OCI-LY7 (cell line): ENCODE results near the gene TAOK2. TPM values are rescaled to one million over a fixed set of nuclear protein-coding genes. Genes with fewer than 3 reads are reported as not detected.

Experiments
- BruUV-seq: library from RNA; stranded (reverse); fragments of 400-500 nt; replicated peaks from 2 replicates; lab custom pipeline; 2021; lab: Mats Ljungman, UMichigan
- CTCF ChIA-PET: fragments of 300-600 bp; sonication (Branson Sonifier 250); formaldehyde crosslinking; loops from one replicate; lab custom pipeline; 2022; ENCODE audit warnings: antibody characterized with exemption; ENCODE audit not compliant: unreplicated experiment; lab: Charles Lee
- POLR2A ChIA-PET: fragments of 300-600 bp; sonication (Branson Sonifier 250); formaldehyde crosslinking; loops from one replicate; lab custom pipeline; 2022; ENCODE audit warnings: antibody characterized with exemption; lab: Charles Lee
- DNase-seq: peaks from one replicate; pipeline ENCODE4 v3.0.0-alpha.2; 2015; ENCODE audit warnings: low spot score
- H2AFZ ChIP-seq: fragments of 200-600 bp; sonication (generic), shearing (Covaris generic); 2 replicates; pipeline ENCODE4 v1.6.1; 2014; ENCODE audit warnings: mild to moderate bottlenecking, antibody characterized with exemption, low read length, moderate library complexity
- H3K27ac ChIP-seq: fragments of 200-600 bp; sonication (generic); 2 replicates; pipeline ENCODE4 v1.5.1; 2014; ENCODE audit warnings: mixed run types, low read depth, mild to moderate bottlenecking, moderate library complexity, low read length, inconsistent platforms; ENCODE audit not compliant: poor library complexity, severe bottlenecking
- H3K36me3 ChIP-seq: fragments of 200-600 bp; sonication (generic); 2 replicates; pipeline ENCODE4 v1.6.1; 2014; ENCODE audit warnings: mild to moderate bottlenecking, antibody characterized with exemption, low read length, moderate library complexity, mixed read lengths; ENCODE audit not compliant: insufficient read depth
- H3K4me1 ChIP-seq: fragments of 200-600 bp; sonication (generic); 2 replicates; pipeline ENCODE4 v1.5.1; 2014; ENCODE audit warnings: mild to moderate bottlenecking, low read length; ENCODE audit not compliant: insufficient read depth, poor library complexity, severe bottlenecking
- H3K4me2 ChIP-seq: fragments of 200-600 bp; sonication (generic); 2 replicates; pipeline ENCODE4 v1.6.1; 2014; ENCODE audit warnings: mild to moderate bottlenecking, low read length
- H3K4me3 ChIP-seq: fragments of 200-600 bp; sonication (generic); 2 replicates; pipeline ENCODE4 v1.5.1; 2014; ENCODE audit warnings: mild to moderate bottlenecking, low read depth, low read length; ENCODE audit not compliant: poor library complexity, severe bottlenecking
- H3K79me2 ChIP-seq: fragments of 200-600 bp; sonication (generic); 2 replicates; pipeline ENCODE4 v1.6.1; 2016; ENCODE audit warnings: low read depth, mild to moderate bottlenecking, low read length, moderate library complexity, mixed read lengths; ENCODE audit not compliant: insufficient read depth
- H3K9me2 ChIP-seq: fragments of 200-600 bp; sonication (generic); 2 replicates; pipeline ENCODE4 v1.6.1; 2016; ENCODE audit warnings: mild to moderate bottlenecking, low read length, mixed read lengths; ENCODE audit not compliant: insufficient read depth
- H3K9me3 ChIP-seq: fragments of 200-600 bp; sonication (generic); 2 replicates; pipeline ENCODE4 v1.6.1; 2014; ENCODE audit warnings: mild to moderate bottlenecking, mixed run types, low read length, mixed read lengths
- H4K20me1 ChIP-seq: fragments of 200-600 bp; sonication (generic); 2 replicates; pipeline ENCODE4 v1.6.1; 2014; ENCODE audit warnings: mild to moderate bottlenecking, antibody characterized with exemption, low read length, moderate library complexity, mixed read lengths; ENCODE audit not compliant: insufficient read depth
- EZH2phosphoT487 ChIP-seq: fragments of 200-600 bp; sonication (generic); IDR thresholded peaks from 2 replicates; pipeline ENCODE4 v1.6.1; 2018; ENCODE audit warnings: low read depth, borderline replicate concordance, mild to moderate bottlenecking, mixed run types, antibody characterized with exemption, low read length, moderate library complexity, mixed read lengths
- intact Hi-C: fragments of 100-400 bp; cut with micrococcal nuclease; formaldehyde crosslinking; loops from one replicate; pipeline ENCODE4 v1.10.0; 2022; ENCODE audit not compliant: unreplicated experiment
- total RNA-seq, 2 experiments: library from RNA; depleted of rRNA in 1 of 2; stranded (reverse); fragments of >200 nt in 1 of 2; shearing (Covaris generic) in 1 of 2; gene quantifications; 2 replicates each; pipeline ENCODE4 v1.2.3, GENCODE V29; 2014 to 2022
- TF ChIP-seq, protein P1 (sequence below): fragments of 200-600 bp; sonication (generic); conservative IDR thresholded peaks from 2 replicates; pipeline ENCODE4 v1.5.1; 2014; ENCODE audit warnings: mild to moderate bottlenecking, antibody characterized with exemption, low read length, moderate library complexity, mixed read lengths

Gene TAOK2
- total RNA-seq, 2 experiments from 2014 or later: 31.7 to 45.0 TPM

DNA sequence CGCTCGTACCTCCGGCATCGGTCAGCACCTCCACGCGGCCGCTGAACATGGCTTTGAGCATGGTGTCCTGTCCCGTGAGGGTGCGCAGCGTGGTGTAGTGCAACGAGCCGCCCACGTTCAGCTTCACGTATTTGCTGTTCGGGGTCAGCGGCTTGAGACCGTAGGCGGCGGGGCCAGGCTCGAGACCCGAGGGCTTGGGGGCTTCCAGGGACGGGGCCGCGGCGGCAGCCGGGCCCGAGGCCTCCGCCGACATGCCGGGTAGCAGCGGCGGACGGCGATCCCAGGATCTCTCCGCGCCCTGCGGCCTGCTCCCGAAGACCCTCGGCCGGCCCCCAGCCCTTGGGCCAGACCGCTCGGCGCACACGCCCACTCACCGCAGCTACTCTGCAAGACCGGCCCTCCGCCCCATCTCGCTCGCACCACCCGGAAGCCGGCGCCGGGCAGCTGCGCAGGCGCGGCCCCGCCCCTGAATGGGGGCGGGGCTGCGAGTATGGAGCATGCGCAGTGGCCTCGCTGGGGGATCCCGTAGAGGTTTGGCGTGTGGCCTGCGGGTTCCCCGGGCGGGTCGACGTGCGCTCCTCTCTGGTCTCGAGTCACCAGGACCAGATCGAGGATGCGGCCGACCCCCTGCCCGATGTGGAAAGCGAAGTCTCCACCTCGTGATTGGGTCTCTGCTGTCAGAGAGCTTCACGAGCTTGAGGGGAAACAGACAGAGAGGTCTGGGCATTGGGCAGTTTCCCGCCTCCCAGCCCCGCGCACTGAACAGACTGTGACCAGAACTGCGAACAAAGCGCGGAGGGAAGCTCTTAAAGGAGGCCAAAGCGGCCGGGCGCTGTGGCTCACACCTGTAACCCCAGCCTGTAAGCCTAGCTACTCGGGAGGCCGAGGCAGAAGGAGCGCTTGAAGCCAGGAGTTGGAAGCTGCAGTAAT lies 47.6 kb upstream of the TAOK2 start, which contains the start of gene KCTD13:
TSS of gene KCTD13 (minus strand) at position 446 of the 930 bp plus-strand sequence. CDS start at position 253, 193 bp downstream.
- peak within 1 kb of the TSS; percentile 59; the same call in 1 of the 2 replicates for H2AFZ ChIP-seq
- POLR2A ChIA-PET: interaction anchor here (0.6 to 2.8 kb wide), 16 partner anchors 9 to 247 kb away, joined by 3 to 17 read pairs (median 4); partner anchors contain the start of genes HIRIP3, QPRT, TAOK2 and TMEM219
- peak; percentile 87 for DNase-seq
- H4K20me1 ChIP-seq: peaks cover 6% of the 10 kb centered on the region; the same call in 1 of the 2 replicates
- no peak for TF ChIP-seq EZH2phosphoT487
- TF ChIP-seq, protein P1, sequence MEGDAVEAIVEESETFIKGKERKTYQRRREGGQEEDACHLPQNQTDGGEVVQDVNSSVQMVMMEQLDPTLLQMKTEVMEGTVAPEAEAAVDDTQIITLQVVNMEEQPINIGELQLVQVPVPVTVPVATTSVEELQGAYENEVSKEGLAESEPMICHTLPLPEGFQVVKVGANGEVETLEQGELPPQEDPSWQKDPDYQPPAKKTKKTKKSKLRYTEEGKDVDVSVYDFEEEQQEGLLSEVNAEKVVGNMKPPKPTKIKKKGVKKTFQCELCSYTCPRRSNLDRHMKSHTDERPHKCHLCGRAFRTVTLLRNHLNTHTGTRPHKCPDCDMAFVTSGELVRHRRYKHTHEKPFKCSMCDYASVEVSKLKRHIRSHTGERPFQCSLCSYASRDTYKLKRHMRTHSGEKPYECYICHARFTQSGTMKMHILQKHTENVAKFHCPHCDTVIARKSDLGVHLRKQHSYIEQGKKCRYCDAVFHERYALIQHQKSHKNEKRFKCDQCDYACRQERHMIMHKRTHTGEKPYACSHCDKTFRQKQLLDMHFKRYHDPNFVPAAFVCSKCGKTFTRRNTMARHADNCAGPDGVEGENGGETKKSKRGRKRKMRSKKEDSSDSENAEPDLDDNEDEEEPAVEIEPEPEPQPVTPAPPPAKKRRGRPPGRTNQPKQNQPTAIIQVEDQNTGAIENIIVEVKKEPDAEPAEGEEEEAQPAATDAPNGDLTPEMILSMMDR: no peak
- peak within 1 kb of the TSS; percentile 32 for H3K27ac ChIP-seq
- peak within 1 kb of the TSS; percentile 96 for H3K4me2 ChIP-seq
- H3K4me3 ChIP-seq: peak within 1 kb of the TSS; percentile 91
- H3K9me3 ChIP-seq: no peaks in the 10 kb centered on the region
- no TSS peak for BruUV-seq
- intact Hi-C loops: loop anchor here (1.0 to 2.0 kb wide), 3 partner anchors 29 to 71 kb away; partner anchors contain the start of genes INO80E and TAOK2
- CTCF ChIA-PET: interaction anchor here (0.7 kb wide), 1 partner anchor 197 kb away, joined by 7 read pairs; the partner anchor contains the start of gene MAPK3
- H3K79me2 ChIP-seq: peaks cover 15% of the 10 kb centered on the region; the same call in 1 of the 2 replicates
- H3K9me2 ChIP-seq: no peaks in the 10 kb centered on the region
- peaks cover 25% of the 10 kb centered on the region for H3K4me1 ChIP-seq
- peaks cover 16% of the 10 kb centered on the region; the same call in 1 of the 2 replicates for H3K36me3 ChIP-seq

DNA sequence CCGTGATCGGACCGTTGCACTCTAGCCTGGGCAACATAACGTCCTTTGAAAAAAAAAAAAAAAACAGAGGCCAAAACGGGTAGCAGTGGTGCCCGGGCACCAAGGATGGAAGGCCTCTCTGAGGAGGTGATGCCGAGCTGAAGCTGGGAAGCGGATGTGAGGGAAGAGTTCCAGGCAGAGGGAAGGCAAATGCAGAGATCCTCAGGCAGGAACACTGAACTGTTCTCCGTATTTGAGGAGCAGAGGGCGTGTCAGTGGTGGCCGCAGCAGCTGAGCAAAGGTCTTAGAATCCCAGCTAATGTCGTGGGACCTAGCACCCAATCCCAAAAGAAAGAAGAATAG lies 47.0 kb upstream of the TAOK2 start:
- peak overlapping the region; percentile 59; the same call in 1 of the 2 replicates for H2AFZ ChIP-seq
- no peak for DNase-seq
- BruUV-seq: no TSS peak

More for the DNA sequence above, 47.0 kb upstream of the TAOK2 start:
- intact Hi-C loops: loop anchor here (1.0 to 2.0 kb wide), 3 partner anchors 29 to 70 kb away; partner anchors contain the start of genes INO80E and TAOK2
- Histone ChIP-seq H3K9me3 (no peaks in the 10 kb centered on the region), H3K27ac (peak overlapping the region; percentile 32), H3K4me3 (peak overlapping the region; percentile 91), H3K36me3 (peaks cover 10% of the 10 kb centered on the region; the same call in 1 of the 2 replicates), H3K4me2 (peak overlapping the region; percentile 96), H3K9me2 (no peaks in the 10 kb centered on the region), H3K4me1 (peaks cover 25% of the 10 kb centered on the region), H3K79me2 (peaks cover 15% of the 10 kb centered on the region; the same call in 1 of the 2 replicates), H4K20me1 (0 out of 2 replicates have a peak, but pooled peaks cover 4% of the 10 kb centered on the region)
- POLR2A ChIA-PET: interaction anchor here (0.7 to 2.8 kb wide), 12 partner anchors 9 to 247 kb away, joined by 3 to 17 read pairs (median 5); partner anchors contain the start of genes HIRIP3, QPRT, TAOK2 and TMEM219
- TF ChIP-seq, protein P1: no peak
- no peak for TF ChIP-seq EZH2phosphoT487
- CTCF ChIA-PET: interaction anchor here (0.7 kb wide), 1 partner anchor 197 kb away, joined by 7 read pairs; the partner anchor contains the start of gene MAPK3
